DND-41 (cell line): Measurements from ENCODE around the gene PUM2.

Source experiments
- ATAC-seq: fragments of 200-7000 bp; cut with Tn5 transposase; 3 replicates; pipeline ENCODE4 v1.9.1; 2021; ENCODE audit warnings: low read depth; ENCODE audit not compliant: insufficient read depth
- DNase-seq: peaks from one replicate; pipeline ENCODE4 v3.0.0-alpha.2; 2020
- H2AFZ ChIP-seq: 2 replicates; pipeline ENCODE4 v1.6.0; 2012; ENCODE audit warnings: low read depth, low read length
- H3K27ac ChIP-seq: 2 replicates; pipeline ENCODE4 v1.5.1; 2012; ENCODE audit warnings: low read length, inconsistent platforms
- H3K27me3 ChIP-seq: fragments of 200-600 bp; sonication (generic); 2 replicates; pipeline ENCODE4 v1.6.0; 2012; ENCODE audit warnings: low read length, mild to moderate bottlenecking, inconsistent platforms; ENCODE audit not compliant: insufficient read depth, poor library complexity
- H3K36me3 ChIP-seq: 2 replicates; pipeline ENCODE4 v1.5.1; 2012; ENCODE audit warnings: low read length, inconsistent platforms; ENCODE audit not compliant: insufficient read depth
- H3K4me1 ChIP-seq: 2 replicates; pipeline ENCODE4 v1.5.1; 2012; ENCODE audit warnings: mild to moderate bottlenecking, low read length; ENCODE audit not compliant: insufficient read depth
- H3K4me2 ChIP-seq: 2 replicates; pipeline ENCODE4 v1.6.0; 2012; ENCODE audit warnings: mild to moderate bottlenecking, moderate library complexity, low read length, inconsistent platforms; ENCODE audit not compliant: insufficient read depth
- H3K4me3 ChIP-seq, 2 experiments: fragments of 200-600 bp in 1 of 2; shearing (Covaris generic) in 1 of 2; 2 replicates each; pipeline ENCODE4 v1.5.1; 2012 to 2016; ENCODE audit warnings: inconsistent platforms in 2 of 2, low read length in 2 of 2, mild to moderate bottlenecking in 2 of 2, low read depth in 1 of 2, moderate library complexity in 1 of 2
- H3K79me2 ChIP-seq: 2 replicates; pipeline ENCODE4 v1.6.0; 2012; ENCODE audit warnings: low read length, inconsistent platforms; ENCODE audit not compliant: insufficient read depth
- H3K9ac ChIP-seq: 2 replicates; pipeline ENCODE4 v1.6.0; 2012; ENCODE audit warnings: low read depth, mild to moderate bottlenecking, inconsistent platforms, low read length, moderate library complexity
- H3K9me3 ChIP-seq: 2 replicates; pipeline ENCODE4 v1.5.1; 2012; ENCODE audit warnings: low read length, moderate library complexity, mild to moderate bottlenecking, inconsistent platforms; ENCODE audit not compliant: insufficient read depth, severe bottlenecking
- H4K20me1 ChIP-seq: 2 replicates; pipeline ENCODE4 v1.6.0; 2012; ENCODE audit warnings: low read length; ENCODE audit not compliant: insufficient read depth
- CTCF ChIP-seq: IDR thresholded peaks from 2 replicates; pipeline ENCODE4 v1.5.1; 2012; ENCODE audit warnings: borderline replicate concordance, low read length, moderate library complexity, mild to moderate bottlenecking; ENCODE audit not compliant: poor library complexity, severe bottlenecking; ENCODE audit errors: extremely low read depth
- EZH2 ChIP-seq: IDR thresholded peaks from 3 replicates; pipeline ENCODE4 v1.6.1; 2012; ENCODE audit warnings: borderline replicate concordance, low read depth, mild to moderate bottlenecking, moderate library complexity, low read length, inconsistent platforms; ENCODE audit not compliant: severe bottlenecking

The PUM2 gene

GRCh38 chr2:20214566-20215182 lies 136.0 kb downstream of the PUM2 start:
- no peak overlapping the region for H2AFZ ChIP-seq
- ATAC-seq, result no peak
- H3K4me1 ChIP-seq, result no peaks in the 10 kb centered on the region
- H4K20me1 ChIP-seq, result 0 out of 2 replicates have a peak, but pooled peaks cover 6% of the 10 kb centered on the region
- no peak overlapping the region for H3K4me2 ChIP-seq
- H3K36me3 ChIP-seq, result no peaks in the 10 kb centered on the region
- DNase-seq, result no peak
- TF ChIP-seq CTCF (no peak), EZH2 (no peak)
- H3K4me3 ChIP-seq, result no peak overlapping the region
- H3K9me3 ChIP-seq, result no peaks in the 10 kb centered on the region
- no peak overlapping the region for H3K9ac ChIP-seq
- H3K79me2 ChIP-seq, result no peaks in the 10 kb centered on the region
- no peak overlapping the region for H3K27ac ChIP-seq
- peaks cover 15% of the 10 kb centered on the region for H3K27me3 ChIP-seq

- no peak overlapping the region for H2AFZ ChIP-seq
- H3K27me3 ChIP-seq, result peaks cover 18% of the 10 kb centered on the region
- H3K4me2 ChIP-seq, result no peak overlapping the region
- H3K79me2 ChIP-seq, result no peaks in the 10 kb centered on the region
- ATAC-seq (no peak), DNase-seq (no peak)
- H4K20me1 ChIP-seq, result 0 out of 2 replicates have a peak, but pooled peaks cover 6% of the 10 kb centered on the region
- TF ChIP-seq CTCF (no peak), EZH2 (no peak)
- no peaks in the 10 kb centered on the region for H3K9me3 ChIP-seq
- no peaks in the 10 kb centered on the region for H3K4me1 ChIP-seq
- H3K36me3 ChIP-seq, result no peaks in the 10 kb centered on the region
- no peak overlapping the region for H3K4me3 ChIP-seq
- no peak overlapping the region for H3K27ac ChIP-seq
- no peak overlapping the region for H3K9ac ChIP-seq
These were observed 136.7 kb downstream of the PUM2 start for GRCh38 chr2:20213651-20214565.

- no peak overlapping the region for H3K4me2 ChIP-seq
- H3K27ac ChIP-seq, result no peak overlapping the region
- H3K9me3 ChIP-seq, result no peaks in the 10 kb centered on the region
- 0 out of 2 replicates have a peak, but pooled peaks cover 6% of the 10 kb centered on the region for H4K20me1 ChIP-seq
- no peak for ATAC-seq
- H3K36me3 ChIP-seq, result no peaks in the 10 kb centered on the region
- H3K79me2 ChIP-seq, result no peaks in the 10 kb centered on the region
- H2AFZ ChIP-seq, result no peak overlapping the region
- no peaks in the 10 kb centered on the region for H3K4me1 ChIP-seq
- H3K9ac ChIP-seq, result no peak overlapping the region
- no peak for DNase-seq
- H3K27me3 ChIP-seq, result peaks cover 18% of the 10 kb centered on the region
- no peak for TF ChIP-seq EZH2
- TF ChIP-seq CTCF, result no peak
- H3K4me3 ChIP-seq, result no peak overlapping the region
These were observed 137.7 kb downstream of the PUM2 start for GRCh38 chr2:20212871-20213503.
